GM19395 (cell line): ENCODE results near the gene GOLGA8N.

ENCODE experiments used
- ATAC-seq: cut with Tn5 transposase; IDR thresholded peaks from one replicate; pipeline ENCODE4 v1.9.1; 2021; ENCODE audit warnings: mild to moderate bottlenecking, moderate library complexity; ENCODE audit not compliant: unreplicated experiment

The GOLGA8N gene

DNA sequence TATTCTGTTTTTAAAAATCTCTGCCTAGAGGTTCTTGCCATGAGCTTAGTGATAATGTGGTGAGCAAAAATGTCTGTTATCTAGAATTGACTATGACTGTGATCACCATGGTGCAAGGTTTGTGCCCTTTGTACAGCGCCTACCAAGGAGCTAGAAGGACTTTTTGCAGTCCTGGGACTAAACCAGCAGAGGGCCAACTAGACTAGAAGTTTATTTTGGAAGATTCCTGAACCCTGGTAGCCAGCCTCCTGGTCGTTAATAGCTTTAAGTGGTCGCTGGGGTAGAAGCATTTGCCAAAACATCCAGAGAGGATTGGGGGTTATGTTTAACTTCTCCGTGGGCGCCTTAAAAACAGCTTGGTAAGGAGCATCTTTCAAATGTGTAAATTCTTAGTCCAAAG lies 56.1 kb downstream of the GOLGA8N start:
- ATAC-seq = no peak

GRCh38 chr15:32651229-32651837 lies 58.1 kb downstream of the GOLGA8N start:
- no peak for ATAC-seq

GRCh38 chr15:32652178-32652577 lies 58.9 kb downstream of the GOLGA8N start:
- ATAC-seq = no peak

GRCh38 chr15:32656091-32656490 lies 62.8 kb downstream of the GOLGA8N start:
- no peak for ATAC-seq

DNA sequence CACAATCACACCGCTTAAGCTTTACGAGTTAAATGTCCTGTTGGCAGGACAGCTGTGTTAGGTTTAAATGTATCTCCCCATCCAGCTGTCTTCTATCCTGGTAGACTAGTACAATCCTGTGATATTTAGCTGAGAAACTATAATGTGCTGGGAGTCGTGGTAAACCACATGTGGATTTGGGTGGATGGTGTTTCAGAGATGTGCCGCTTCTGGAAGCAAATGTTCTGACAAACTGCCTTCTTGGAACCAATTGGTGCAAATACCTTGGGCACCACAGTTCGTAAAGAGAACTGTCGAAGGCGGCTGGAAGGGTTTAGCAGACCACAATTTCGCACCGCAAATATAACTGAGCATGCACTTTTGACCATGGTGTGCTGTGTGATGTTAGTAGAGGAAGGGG lies 63.2 kb downstream of the GOLGA8N start:
- ATAC-seq = no peak
